Measurements from ENCODE around the gene CARD6. TPM values are rescaled to one million over a fixed set of nuclear protein-coding genes. Genes with fewer than 3 reads are reported as not detected.
A peak's percentile ranks its signal among the peaks of the same experiment; 100 is the strongest.

CARD6 gene
- total and polyA plus RNA-seq, 2 of the 13 experiments (the other 11 are each of a cell fraction or from before 2014, with no cell fraction given) = 0.33 to 1.4 TPM

DNA sequence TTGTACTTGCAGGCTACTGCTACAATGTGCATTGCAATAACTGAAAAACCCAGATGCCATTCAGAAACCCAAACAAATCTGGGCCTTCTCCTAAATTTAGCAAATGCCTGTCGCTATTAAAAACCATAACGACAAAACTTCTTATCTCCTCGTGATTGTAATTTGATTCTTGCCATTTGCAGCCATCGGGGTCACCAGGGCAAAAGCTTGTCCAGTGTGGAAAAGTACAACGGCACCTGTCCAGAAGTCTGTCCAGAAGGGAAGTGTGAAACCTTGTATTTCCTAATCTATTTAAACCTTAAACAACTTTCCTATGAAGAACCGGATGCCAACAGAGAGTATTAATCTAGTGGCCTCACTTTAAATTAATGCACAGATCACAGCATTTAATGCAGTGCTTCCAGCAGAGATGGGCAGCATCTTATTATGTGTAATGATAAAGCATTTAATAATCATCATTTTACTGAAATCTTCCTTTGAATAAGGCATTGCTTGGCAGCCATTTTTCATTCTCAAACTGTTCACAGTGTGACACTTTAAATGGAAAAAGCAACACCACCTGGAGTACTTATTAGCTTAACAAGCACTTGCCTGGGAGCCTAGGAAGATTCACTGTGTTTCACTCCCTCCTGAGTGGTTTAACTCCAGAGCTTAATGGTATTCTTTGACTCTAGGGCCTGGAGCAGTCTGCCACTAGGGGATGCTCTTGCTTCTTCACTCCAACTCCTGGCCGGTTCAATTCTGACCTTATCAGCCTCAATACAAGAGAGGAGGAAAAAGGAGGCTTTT, 63.2 kb downstream of the CARD6 start (continued):
- TF ChIP-seq, protein P1, sequence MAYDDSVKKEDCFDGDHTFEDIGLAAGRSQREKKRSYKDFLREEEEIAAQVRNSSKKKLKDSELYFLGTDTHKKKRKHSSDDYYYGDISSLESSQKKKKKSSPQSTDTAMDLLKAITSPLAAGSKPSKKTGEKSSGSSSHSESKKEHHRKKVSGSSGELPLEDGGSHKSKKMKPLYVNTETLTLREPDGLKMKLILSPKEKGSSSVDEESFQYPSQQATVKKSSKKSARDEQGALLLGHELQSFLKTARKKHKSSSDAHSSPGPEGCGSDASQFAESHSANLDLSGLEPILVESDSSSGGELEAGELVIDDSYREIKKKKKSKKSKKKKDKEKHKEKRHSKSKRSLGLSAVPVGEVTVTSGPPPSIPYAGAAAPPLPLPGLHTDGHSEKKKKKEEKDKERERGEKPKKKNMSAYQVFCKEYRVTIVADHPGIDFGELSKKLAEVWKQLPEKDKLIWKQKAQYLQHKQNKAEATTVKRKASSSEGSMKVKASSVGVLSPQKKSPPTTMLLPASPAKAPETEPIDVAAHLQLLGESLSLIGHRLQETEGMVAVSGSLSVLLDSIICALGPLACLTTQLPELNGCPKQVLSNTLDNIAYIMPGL (CRISPR knock-in tag; IDR thresholded peaks at IDR 0.05; ENCODE audit: borderline replicate concordance in 1 of 2, low read depth in 1 of 2) = peak; percentile 7 to 40; a peak in 1 of 4 replicates
- TF ChIP-seq, protein P2, sequence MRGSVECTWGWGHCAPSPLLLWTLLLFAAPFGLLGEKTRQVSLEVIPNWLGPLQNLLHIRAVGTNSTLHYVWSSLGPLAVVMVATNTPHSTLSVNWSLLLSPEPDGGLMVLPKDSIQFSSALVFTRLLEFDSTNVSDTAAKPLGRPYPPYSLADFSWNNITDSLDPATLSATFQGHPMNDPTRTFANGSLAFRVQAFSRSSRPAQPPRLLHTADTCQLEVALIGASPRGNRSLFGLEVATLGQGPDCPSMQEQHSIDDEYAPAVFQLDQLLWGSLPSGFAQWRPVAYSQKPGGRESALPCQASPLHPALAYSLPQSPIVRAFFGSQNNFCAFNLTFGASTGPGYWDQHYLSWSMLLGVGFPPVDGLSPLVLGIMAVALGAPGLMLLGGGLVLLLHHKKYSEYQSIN (CRISPR knock-in tag; IDR thresholded peaks at IDR 0.05; ENCODE audit: borderline replicate concordance) = no peak
- TF ChIP-seq, protein P3, sequence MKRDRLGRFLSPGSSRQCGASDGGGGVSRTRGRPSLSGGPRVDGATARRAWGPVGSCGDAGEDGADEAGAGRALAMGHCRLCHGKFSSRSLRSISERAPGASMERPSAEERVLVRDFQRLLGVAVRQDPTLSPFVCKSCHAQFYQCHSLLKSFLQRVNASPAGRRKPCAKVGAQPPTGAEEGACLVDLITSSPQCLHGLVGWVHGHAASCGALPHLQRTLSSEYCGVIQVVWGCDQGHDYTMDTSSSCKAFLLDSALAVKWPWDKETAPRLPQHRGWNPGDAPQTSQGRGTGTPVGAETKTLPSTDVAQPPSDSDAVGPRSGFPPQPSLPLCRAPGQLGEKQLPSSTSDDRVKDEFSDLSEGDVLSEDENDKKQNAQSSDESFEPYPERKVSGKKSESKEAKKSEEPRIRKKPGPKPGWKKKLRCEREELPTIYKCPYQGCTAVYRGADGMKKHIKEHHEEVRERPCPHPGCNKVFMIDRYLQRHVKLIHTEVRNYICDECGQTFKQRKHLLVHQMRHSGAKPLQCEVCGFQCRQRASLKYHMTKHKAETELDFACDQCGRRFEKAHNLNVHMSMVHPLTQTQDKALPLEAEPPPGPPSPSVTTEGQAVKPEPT (CRISPR knock-in tag; IDR thresholded peaks at IDR 0.05; ENCODE audit: low read depth) = no peak
- TF ChIP-seq, protein P4, sequence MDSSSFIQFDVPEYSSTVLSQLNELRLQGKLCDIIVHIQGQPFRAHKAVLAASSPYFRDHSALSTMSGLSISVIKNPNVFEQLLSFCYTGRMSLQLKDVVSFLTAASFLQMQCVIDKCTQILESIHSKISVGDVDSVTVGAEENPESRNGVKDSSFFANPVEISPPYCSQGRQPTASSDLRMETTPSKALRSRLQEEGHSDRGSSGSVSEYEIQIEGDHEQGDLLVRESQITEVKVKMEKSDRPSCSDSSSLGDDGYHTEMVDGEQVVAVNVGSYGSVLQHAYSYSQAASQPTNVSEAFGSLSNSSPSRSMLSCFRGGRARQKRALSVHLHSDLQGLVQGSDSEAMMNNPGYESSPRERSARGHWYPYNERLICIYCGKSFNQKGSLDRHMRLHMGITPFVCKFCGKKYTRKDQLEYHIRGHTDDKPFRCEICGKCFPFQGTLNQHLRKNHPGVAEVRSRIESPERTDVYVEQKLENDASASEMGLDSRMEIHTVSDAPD (CRISPR knock-in tag; IDR thresholded peaks at IDR 0.05) = no peak
- no peak for TF ChIP-seq ZNF264 (CRISPR knock-in tag; IDR thresholded peaks at IDR 0.05)
- TF ChIP-seq, protein P5, sequence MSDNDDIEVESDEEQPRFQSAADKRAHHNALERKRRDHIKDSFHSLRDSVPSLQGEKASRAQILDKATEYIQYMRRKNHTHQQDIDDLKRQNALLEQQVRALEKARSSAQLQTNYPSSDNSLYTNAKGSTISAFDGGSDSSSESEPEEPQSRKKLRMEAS (IDR thresholded peaks at IDR 0.05) = no peak
- TF ChIP-seq SOX5 (CRISPR knock-in tag; IDR thresholded peaks at IDR 0.05; ENCODE audit: borderline replicate concordance) = no peak; the same call in 1 of the 2 replicates
- TF ChIP-seq, protein P6, sequence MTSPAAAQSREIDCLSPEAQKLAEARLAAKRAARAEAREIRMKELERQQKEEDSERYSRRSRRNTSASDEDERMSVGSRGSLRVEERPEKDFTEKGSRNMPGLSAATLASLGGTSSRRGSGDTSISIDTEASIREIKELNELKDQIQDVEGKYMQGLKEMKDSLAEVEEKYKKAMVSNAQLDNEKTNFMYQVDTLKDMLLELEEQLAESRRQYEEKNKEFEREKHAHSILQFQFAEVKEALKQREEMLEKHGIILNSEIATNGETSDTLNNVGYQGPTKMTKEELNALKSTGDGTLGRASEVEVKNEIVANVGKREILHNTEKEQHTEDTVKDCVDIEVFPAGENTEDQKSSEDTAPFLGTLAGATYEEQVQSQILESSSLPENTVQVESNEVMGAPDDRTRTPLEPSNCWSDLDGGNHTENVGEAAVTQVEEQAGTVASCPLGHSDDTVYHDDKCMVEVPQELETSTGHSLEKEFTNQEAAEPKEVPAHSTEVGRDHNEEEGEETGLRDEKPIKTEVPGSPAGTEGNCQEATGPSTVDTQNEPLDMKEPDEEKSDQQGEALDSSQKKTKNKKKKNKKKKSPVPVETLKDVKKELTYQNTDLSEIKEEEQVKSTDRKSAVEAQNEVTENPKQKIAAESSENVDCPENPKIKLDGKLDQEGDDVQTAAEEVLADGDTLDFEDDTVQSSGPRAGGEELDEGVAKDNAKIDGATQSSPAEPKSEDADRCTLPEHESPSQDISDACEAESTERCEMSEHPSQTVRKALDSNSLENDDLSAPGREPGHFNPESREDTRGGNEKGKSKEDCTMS (CRISPR knock-in tag; conservative IDR thresholded peaks at IDR 0.05) = no peak
- no peak for TF ChIP-seq ARHGAP35 (CRISPR knock-in tag; IDR thresholded peaks at IDR 0.05; ENCODE audit: borderline replicate concordance)
- no peak for TF ChIP-seq ZNF282 (IDR thresholded peaks at IDR 0.05; ENCODE audit: partially characterized antibody)
- TF ChIP-seq HNRNPUL1 (IDR thresholded peaks at IDR 0.05; ENCODE audit: low read depth, low read length) = no peak
- TF ChIP-seq SYNCRIP (IDR thresholded peaks at IDR 0.05; ENCODE audit: insufficient read depth, low read depth, low read length) = no peak
- no peak for TF ChIP-seq ERF (CRISPR knock-in tag; IDR thresholded peaks at IDR 0.05)
- no peak for TF ChIP-seq ZSCAN21 (CRISPR knock-in tag; IDR thresholded peaks at IDR 0.05; ENCODE audit: borderline replicate concordance)
- TF ChIP-seq POLR2AphosphoS5 (IDR thresholded peaks at IDR 0.05; ENCODE audit: low read depth, low read length) = no peak
- TF ChIP-seq, protein P7, sequence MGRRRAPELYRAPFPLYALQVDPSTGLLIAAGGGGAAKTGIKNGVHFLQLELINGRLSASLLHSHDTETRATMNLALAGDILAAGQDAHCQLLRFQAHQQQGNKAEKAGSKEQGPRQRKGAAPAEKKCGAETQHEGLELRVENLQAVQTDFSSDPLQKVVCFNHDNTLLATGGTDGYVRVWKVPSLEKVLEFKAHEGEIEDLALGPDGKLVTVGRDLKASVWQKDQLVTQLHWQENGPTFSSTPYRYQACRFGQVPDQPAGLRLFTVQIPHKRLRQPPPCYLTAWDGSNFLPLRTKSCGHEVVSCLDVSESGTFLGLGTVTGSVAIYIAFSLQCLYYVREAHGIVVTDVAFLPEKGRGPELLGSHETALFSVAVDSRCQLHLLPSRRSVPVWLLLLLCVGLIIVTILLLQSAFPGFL (CRISPR knock-in tag; IDR thresholded peaks at IDR 0.05) = no peak
- no peak for TF ChIP-seq PCBP1 (IDR thresholded peaks at IDR 0.05; ENCODE audit: borderline replicate concordance, low read depth, low read length)
- no peak for TF ChIP-seq NFE2L1 (CRISPR knock-in tag; IDR thresholded peaks at IDR 0.05; ENCODE audit: borderline replicate concordance)
